ENCODE results near the gene DNAJB8. TPM values are rescaled to one million over a fixed set of nuclear protein-coding genes. Genes with fewer than 3 reads are reported as not detected.

DNAJB8 gene
- total RNA-seq, 1 experiment from 2014 or later: not detected

- Histone ChIP-seq H2BK20ac (ENCODE audit: low read depth, low read length, poor library complexity, severe bottlenecking) (no peak overlapping the region), H3K9ac (ENCODE audit: extremely low read depth, insufficient read length, low read length) (no peak overlapping the region), H4K20me1 (ENCODE audit: control insufficient read depth, insufficient read depth, insufficient read length) (peaks cover 3% of the 10 kb centered on the region), H3K27ac (ENCODE audit: insufficient read length, low read depth, low read length) (no peak overlapping the region), H3K27me3 (ENCODE audit: insufficient read depth, low read length) (peaks cover 89% of the 10 kb centered on the region), H3K79me1 (ENCODE audit: insufficient read depth, low read depth, low read length, poor library complexity, severe bottlenecking) (no peaks in the 10 kb centered on the region), H2BK120ac (ENCODE audit: low read depth, low read length, poor library complexity, severe bottlenecking) (no peak overlapping the region), H3K79me2 (ENCODE audit: insufficient read depth, low read length) (no peaks in the 10 kb centered on the region), H2AFZ (ENCODE audit: low read length) (no peak overlapping the region), H3K56ac (ENCODE audit: insufficient read length, low read depth, low read length) (no peak overlapping the region), H3K4me1 (ENCODE audit: insufficient read depth, low read length) (no peaks in the 10 kb centered on the region), H4K91ac (ENCODE audit: insufficient read length, low read depth, low read length) (no peak overlapping the region), H2BK15ac (ENCODE audit: low read depth, low read length) (no peak overlapping the region), H4K8ac (replicated peaks; ENCODE audit: insufficient read length, low read depth, low read length) (no peak overlapping the region), H3T11ph (ENCODE audit: low read length) (no peak overlapping the region), H3K18ac (ENCODE audit: insufficient read length, low read depth, low read length) (no peak overlapping the region), H3K23ac (ENCODE audit: insufficient read length, low read depth, low read length) (no peak overlapping the region), H4K5ac (ENCODE audit: insufficient read length, low read depth, low read length) (no peak overlapping the region), H2BK5ac (ENCODE audit: insufficient read length, low read length) (no peak overlapping the region), H3K4ac (ENCODE audit: low read depth, low read length) (no peak overlapping the region), H3K14ac (ENCODE audit: insufficient read depth, low read length) (no peak overlapping the region), H3K9me3 (ENCODE audit: control insufficient read depth, low read depth, low read length) (no peaks in the 10 kb centered on the region), H2AK5ac (ENCODE audit: insufficient read length, low read length) (no peak overlapping the region), H3K4me2 (ENCODE audit: insufficient read depth, insufficient read length, low read length) (no peak overlapping the region), H2BK12ac (ENCODE audit: insufficient read length, low read depth, low read length) (no peak overlapping the region), H3K23me2 (ENCODE audit: insufficient read length, low read depth, low read length, poor library complexity, severe bottlenecking) (peaks cover 13% of the 10 kb centered on the region)
- H3K4me1 Mint-ChIP-seq: peaks cover 25 to 47% of the 10 kb centered on the region in 2 experiments
- peaks cover 99% of the 10 kb centered on the region for H3K27me3 Mint-ChIP-seq (ENCODE audit: low read depth)
- H3K36me3 Mint-ChIP-seq (ENCODE audit: insufficient read depth in 1 of 3, low read depth in 3 of 3): no peaks in the 10 kb centered on the region; a peak in 2 of 7 replicates
- no peak overlapping the region for H3K27ac Mint-ChIP-seq
- peaks cover 3 to 7% of the 10 kb centered on the region in 2 experiments; a peak in 3 of 5 replicates for H3K9me3 Mint-ChIP-seq
- peak; percentile 39 for DNase-seq
- TF ChIP-seq, protein P1, sequence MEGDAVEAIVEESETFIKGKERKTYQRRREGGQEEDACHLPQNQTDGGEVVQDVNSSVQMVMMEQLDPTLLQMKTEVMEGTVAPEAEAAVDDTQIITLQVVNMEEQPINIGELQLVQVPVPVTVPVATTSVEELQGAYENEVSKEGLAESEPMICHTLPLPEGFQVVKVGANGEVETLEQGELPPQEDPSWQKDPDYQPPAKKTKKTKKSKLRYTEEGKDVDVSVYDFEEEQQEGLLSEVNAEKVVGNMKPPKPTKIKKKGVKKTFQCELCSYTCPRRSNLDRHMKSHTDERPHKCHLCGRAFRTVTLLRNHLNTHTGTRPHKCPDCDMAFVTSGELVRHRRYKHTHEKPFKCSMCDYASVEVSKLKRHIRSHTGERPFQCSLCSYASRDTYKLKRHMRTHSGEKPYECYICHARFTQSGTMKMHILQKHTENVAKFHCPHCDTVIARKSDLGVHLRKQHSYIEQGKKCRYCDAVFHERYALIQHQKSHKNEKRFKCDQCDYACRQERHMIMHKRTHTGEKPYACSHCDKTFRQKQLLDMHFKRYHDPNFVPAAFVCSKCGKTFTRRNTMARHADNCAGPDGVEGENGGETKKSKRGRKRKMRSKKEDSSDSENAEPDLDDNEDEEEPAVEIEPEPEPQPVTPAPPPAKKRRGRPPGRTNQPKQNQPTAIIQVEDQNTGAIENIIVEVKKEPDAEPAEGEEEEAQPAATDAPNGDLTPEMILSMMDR (conservative IDR thresholded peaks at IDR 0.05): no peak
- WGBS (ENCODE audit: extremely low coverage, insufficient read length, low lambda C conversion rate): no CpG with 5 or more reads among the region's 70 CpGs
- peak overlapping the region; percentile 38 to 70 for H3K4me3 Mint-ChIP-seq
Measured at GRCh38 chr3:128491941-128492670, 25.4 kb upstream of the DNAJB8 start.

Data from H9 (cell line).